PFSK-1 (cell line): ENCODE results near the gene MYMX.

Experiments used
- FOXP2 ChIP-seq: optimal IDR thresholded peaks from 2 replicates; pipeline ENCODE3; 2011; ENCODE audit warnings: borderline replicate concordance, control low read depth, inconsistent platforms; ENCODE audit not compliant: insufficient read depth; ENCODE audit errors: extremely low read length, extremely low read depth
- POLR2AphosphoS5 ChIP-seq: IDR thresholded peaks from 2 replicates; pipeline ENCODE4 v1.6.1; 2012; ENCODE audit warnings: low read depth, mild to moderate bottlenecking, control low read depth, low read length, moderate library complexity
- SIN3A ChIP-seq: IDR thresholded peaks from 2 replicates; pipeline ENCODE4 v1.6.1; 2012; ENCODE audit warnings: mild to moderate bottlenecking, low read length, moderate library complexity, borderline replicate concordance; ENCODE audit not compliant: insufficient read depth
- TAF1 ChIP-seq: IDR thresholded peaks from 2 replicates; pipeline ENCODE4 v1.6.1; 2012; ENCODE audit warnings: low read length, control low read depth, borderline replicate concordance; ENCODE audit not compliant: insufficient read depth
- TF ChIP-seq, protein P1 (sequence below), 2 experiments: IDR thresholded peaks; 2 replicates each; pipeline versions ENCODE4 v1.6.1 to v1.8.0; 2011 to 2012; ENCODE audit warnings: low read depth in 2 of 2, low read length in 2 of 2, control low read depth in 1 of 2, inconsistent platforms in 1 of 2, mild to moderate bottlenecking in 1 of 2, moderate library complexity in 1 of 2; ENCODE audit not compliant: insufficient read depth in 1 of 2

MYMX gene

DNA sequence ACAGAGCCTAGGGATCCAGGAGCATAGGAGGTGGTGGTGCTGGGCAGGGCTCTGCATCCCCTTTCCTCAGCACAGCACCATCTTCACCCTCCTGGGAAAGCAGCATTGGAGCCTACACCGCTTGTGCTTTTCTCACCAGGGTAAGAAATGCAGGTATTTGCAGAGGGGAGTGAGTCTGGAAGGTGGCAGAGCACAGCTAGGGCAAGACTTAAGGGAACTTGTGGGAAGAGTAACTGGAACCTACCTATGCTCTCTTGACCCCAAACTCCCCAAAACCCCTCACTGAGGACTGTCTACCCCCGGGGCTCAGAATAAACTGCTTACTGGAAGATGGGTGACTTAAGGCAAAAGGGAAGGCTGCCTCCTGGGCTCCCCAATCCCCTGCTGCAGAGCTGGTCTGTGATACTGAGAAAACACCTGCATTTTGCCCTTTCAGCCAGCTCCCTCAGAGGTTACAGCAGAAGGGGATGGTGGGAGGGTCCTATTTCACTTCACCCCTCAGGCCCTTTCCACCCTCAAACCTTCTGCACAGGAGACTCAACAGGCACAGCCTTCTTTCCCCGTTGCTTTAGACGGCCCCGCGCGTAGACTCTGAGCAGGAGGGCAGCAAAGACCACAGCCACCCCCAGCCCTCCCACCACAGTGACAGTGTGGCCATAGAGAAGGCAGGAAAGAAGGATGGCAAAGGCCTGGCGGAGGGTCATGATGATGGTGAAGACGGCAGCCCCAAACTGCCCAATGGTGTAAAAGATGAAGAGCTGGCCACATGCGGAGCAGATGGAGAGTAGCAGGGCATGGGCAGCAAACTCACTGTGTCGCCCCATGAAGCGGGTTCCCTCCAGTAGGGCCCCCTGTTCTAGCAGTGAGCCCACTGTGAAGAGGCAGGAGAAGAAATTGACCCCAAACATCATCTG lies 37.7 kb downstream of the MYMX start:
- TF ChIP-seq TAF1 (peak; percentile 62; the same call in 1 of the 2 replicates), POLR2AphosphoS5 (peak; percentile 93), FOXP2 (no peak), SIN3A (peak; percentile 60; the same call in 1 of the 2 replicates)
- TF ChIP-seq, protein P1, sequence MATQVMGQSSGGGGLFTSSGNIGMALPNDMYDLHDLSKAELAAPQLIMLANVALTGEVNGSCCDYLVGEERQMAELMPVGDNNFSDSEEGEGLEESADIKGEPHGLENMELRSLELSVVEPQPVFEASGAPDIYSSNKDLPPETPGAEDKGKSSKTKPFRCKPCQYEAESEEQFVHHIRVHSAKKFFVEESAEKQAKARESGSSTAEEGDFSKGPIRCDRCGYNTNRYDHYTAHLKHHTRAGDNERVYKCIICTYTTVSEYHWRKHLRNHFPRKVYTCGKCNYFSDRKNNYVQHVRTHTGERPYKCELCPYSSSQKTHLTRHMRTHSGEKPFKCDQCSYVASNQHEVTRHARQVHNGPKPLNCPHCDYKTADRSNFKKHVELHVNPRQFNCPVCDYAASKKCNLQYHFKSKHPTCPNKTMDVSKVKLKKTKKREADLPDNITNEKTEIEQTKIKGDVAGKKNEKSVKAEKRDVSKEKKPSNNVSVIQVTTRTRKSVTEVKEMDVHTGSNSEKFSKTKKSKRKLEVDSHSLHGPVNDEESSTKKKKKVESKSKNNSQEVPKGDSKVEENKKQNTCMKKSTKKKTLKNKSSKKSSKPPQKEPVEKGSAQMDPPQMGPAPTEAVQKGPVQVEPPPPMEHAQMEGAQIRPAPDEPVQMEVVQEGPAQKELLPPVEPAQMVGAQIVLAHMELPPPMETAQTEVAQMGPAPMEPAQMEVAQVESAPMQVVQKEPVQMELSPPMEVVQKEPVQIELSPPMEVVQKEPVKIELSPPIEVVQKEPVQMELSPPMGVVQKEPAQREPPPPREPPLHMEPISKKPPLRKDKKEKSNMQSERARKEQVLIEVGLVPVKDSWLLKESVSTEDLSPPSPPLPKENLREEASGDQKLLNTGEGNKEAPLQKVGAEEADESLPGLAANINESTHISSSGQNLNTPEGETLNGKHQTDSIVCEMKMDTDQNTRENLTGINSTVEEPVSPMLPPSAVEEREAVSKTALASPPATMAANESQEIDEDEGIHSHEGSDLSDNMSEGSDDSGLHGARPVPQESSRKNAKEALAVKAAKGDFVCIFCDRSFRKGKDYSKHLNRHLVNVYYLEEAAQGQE (IDR thresholded peaks at IDR 0.05; ENCODE audit: insufficient read depth in 1 of 2, low read depth in 2 of 2, low read length in 2 of 2), result no peak

DNA sequence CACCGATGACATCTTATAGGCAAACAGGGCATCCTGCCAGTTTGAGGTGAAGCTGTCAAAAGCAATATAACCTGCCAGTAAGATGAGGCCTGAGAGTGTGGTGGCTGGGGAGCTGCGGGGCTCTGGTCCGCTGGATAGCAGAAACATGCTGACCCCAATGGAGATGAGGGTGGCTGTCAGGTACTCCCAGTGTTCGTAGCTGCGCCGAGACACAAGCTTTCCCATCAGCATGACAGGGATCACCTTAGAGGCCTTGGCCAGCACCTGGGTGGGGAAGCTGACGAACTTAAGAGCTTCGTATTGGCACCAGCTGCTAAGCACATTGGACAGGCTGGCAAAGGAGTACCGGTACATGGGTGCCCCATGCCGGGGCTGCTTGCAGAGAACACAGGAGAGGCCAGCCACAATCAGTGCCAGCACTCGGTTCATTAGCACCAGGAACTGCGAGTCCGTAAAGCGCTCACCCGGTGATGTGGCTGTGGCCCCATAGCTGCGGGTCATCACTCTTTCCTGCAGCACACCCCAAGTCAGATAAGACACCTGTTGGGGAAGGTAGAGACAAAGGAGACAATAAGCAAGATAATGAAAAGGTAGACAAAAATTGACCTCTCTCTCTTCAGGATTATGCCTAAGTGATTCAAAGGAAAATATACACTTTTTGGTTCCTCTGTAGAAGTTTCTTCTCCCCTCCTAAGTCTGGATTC lies 38.5 kb downstream of the MYMX start:
- TF ChIP-seq TAF1 (no peak), SIN3A (no peak), FOXP2 (no peak), POLR2AphosphoS5 (peak; percentile 12)
- TF ChIP-seq, protein P1 (IDR thresholded peaks at IDR 0.05; ENCODE audit: insufficient read depth in 1 of 2, low read depth in 2 of 2, low read length in 2 of 2), result 0 out of 4 replicates have a peak, but pooled peaks of 1 of the 2 experiments have one; percentile 20

DNA sequence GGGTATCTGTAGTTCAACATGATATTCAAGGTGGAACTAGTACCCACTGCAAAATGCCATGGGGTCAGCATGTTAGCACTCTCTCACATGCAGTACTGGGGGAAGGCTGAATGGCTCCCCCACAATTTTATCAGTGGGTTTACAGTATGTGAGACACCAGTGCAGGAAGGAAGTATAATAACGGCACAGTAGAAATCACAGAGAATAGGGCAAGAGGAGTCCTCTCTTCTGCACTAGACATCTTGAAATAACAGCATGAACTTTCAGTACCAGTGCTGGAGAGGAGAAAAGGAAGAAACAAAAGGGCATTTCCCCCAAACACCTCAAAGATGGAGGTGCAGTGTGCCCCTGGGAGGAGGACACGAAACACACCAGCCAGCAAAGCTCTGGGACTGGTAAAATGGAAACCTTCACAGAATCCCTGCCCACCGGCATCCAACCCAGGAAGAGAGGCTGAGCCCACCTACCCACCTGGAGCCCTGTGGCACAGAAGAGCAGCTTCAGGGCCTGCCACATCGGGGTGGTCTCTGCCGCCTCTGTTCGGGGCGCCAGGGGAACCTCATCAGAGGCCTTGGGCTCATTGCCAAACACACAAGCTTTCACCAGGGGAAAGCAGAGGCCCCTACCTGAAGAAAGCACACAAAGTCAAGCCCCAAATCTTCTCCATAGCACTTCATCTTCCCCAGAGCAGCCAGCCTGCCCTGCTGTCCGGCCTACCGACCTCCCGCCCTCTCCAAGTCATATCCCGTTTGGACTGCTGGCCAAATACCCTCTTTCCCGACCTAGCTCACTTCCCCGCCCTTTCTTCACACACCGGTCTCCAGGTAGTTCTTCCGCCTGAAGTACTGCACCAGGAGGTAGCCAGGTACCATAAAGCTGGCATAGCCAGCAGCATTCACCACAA lies 39.4 kb downstream of the MYMX start:
- TF ChIP-seq, protein P1 (IDR thresholded peaks at IDR 0.05; ENCODE audit: insufficient read depth in 1 of 2, low read depth in 2 of 2, low read length in 2 of 2), result no peak
- TF ChIP-seq POLR2AphosphoS5 (no peak), FOXP2 (no peak), TAF1 (no peak), SIN3A (no peak)

DNA sequence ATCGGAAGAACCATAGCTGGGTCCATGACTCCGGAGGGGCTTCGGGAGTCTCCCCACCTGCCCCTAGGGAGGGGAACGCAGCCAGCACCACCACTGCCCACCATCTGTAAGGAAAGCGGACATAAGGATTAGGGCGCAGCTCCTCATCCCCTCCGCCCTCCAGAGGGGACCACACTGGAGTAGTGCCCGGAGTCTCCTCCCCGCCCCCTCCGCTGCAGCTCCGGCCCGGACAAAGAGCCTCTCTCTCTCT lies 40.0 kb downstream of the MYMX start:
- TF ChIP-seq, protein P1 (IDR thresholded peaks at IDR 0.05; ENCODE audit: insufficient read depth in 1 of 2, low read depth in 2 of 2, low read length in 2 of 2), result no peak
- TF ChIP-seq FOXP2, result no peak
- TF ChIP-seq SIN3A, result peak; percentile 8; the same call in 1 of the 2 replicates
- TF ChIP-seq TAF1, result no peak
- TF ChIP-seq POLR2AphosphoS5, result no peak
